Neural cell (in vitro differentiated cells): ENCODE measurements around the gene MACROD1.

ENCODE experiments used
- EP300 ChIP-seq: fragments of 450-650 bp; conservative IDR thresholded peaks from 2 replicates; pipeline ENCODE4 v1.6.1; 2014; ENCODE audit warnings: antibody characterized with exemption, mild to moderate bottlenecking, moderate library complexity; ENCODE audit not compliant: poor library complexity, severe bottlenecking
- EZH2 ChIP-seq: fragments of 200-600, 300-800 bp; shearing (Covaris generic), sonication (generic); IDR thresholded peaks from 2 replicates; pipeline ENCODE4 v1.6.1; 2014; ENCODE audit warnings: antibody characterized with exemption, low read length, borderline replicate concordance, mild to moderate bottlenecking; ENCODE audit not compliant: insufficient read depth, poor library complexity, severe bottlenecking
- POLR2AphosphoS5 ChIP-seq: IDR thresholded peaks from 2 replicates; pipeline ENCODE4 v1.6.1; 2012
- SMC3 ChIP-seq: fragments of 450-650 bp; conservative IDR thresholded peaks from 2 replicates; pipeline ENCODE4 v1.6.1; 2014; ENCODE audit warnings: antibody characterized with exemption, mild to moderate bottlenecking, moderate library complexity; ENCODE audit not compliant: poor library complexity
- TAF1 ChIP-seq: IDR thresholded peaks from 2 replicates; pipeline ENCODE4 v1.6.1; 2012; ENCODE audit warnings: low read depth
- TF ChIP-seq, protein P1 (sequence below): fragments of 450-650 bp; IDR thresholded peaks from 2 replicates; pipeline ENCODE4 v1.5.1; 2014; ENCODE audit warnings: antibody characterized with exemption, mild to moderate bottlenecking, moderate library complexity; ENCODE audit not compliant: poor library complexity, severe bottlenecking
- TF ChIP-seq, protein P2 (sequence below): IDR thresholded peaks from 2 replicates; pipeline ENCODE4 v1.6.1; 2012; ENCODE audit warnings: borderline replicate concordance

DNA sequence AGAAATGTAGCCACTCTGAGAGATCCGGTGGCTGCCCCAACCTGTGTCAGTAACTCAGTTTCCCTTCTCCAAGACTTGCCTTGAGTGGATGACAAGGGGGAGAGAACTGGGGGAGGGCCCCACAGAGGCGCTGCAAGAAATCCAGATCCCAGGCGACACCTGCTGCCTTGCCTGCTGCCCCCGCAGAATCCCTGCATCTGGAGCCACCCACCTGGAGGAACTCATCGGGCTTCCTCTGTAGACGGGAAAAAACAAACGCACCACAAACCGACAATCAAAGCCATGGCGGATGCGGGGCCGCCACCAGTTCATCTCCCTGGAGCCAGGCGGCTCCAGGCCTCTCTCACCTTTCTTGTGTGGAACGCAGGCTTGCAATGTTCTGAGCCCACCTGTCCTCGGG lies 40.2 kb downstream of the MACROD1 start:
- TF ChIP-seq POLR2AphosphoS5, result no peak
- TF ChIP-seq, protein P1, sequence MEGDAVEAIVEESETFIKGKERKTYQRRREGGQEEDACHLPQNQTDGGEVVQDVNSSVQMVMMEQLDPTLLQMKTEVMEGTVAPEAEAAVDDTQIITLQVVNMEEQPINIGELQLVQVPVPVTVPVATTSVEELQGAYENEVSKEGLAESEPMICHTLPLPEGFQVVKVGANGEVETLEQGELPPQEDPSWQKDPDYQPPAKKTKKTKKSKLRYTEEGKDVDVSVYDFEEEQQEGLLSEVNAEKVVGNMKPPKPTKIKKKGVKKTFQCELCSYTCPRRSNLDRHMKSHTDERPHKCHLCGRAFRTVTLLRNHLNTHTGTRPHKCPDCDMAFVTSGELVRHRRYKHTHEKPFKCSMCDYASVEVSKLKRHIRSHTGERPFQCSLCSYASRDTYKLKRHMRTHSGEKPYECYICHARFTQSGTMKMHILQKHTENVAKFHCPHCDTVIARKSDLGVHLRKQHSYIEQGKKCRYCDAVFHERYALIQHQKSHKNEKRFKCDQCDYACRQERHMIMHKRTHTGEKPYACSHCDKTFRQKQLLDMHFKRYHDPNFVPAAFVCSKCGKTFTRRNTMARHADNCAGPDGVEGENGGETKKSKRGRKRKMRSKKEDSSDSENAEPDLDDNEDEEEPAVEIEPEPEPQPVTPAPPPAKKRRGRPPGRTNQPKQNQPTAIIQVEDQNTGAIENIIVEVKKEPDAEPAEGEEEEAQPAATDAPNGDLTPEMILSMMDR, result no peak
- TF ChIP-seq, protein P2, sequence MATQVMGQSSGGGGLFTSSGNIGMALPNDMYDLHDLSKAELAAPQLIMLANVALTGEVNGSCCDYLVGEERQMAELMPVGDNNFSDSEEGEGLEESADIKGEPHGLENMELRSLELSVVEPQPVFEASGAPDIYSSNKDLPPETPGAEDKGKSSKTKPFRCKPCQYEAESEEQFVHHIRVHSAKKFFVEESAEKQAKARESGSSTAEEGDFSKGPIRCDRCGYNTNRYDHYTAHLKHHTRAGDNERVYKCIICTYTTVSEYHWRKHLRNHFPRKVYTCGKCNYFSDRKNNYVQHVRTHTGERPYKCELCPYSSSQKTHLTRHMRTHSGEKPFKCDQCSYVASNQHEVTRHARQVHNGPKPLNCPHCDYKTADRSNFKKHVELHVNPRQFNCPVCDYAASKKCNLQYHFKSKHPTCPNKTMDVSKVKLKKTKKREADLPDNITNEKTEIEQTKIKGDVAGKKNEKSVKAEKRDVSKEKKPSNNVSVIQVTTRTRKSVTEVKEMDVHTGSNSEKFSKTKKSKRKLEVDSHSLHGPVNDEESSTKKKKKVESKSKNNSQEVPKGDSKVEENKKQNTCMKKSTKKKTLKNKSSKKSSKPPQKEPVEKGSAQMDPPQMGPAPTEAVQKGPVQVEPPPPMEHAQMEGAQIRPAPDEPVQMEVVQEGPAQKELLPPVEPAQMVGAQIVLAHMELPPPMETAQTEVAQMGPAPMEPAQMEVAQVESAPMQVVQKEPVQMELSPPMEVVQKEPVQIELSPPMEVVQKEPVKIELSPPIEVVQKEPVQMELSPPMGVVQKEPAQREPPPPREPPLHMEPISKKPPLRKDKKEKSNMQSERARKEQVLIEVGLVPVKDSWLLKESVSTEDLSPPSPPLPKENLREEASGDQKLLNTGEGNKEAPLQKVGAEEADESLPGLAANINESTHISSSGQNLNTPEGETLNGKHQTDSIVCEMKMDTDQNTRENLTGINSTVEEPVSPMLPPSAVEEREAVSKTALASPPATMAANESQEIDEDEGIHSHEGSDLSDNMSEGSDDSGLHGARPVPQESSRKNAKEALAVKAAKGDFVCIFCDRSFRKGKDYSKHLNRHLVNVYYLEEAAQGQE, result no peak
- no peak for TF ChIP-seq TAF1
- no peak for TF ChIP-seq EP300
- TF ChIP-seq EZH2, result no peak
- TF ChIP-seq SMC3, result no peak
